ENCODE data around the gene TRMO.
A peak's percentile ranks its signal among the peaks of the same experiment; 100 is the strongest.
"Not testable (repeated sequence)": the region's sequence is repeated elsewhere in the genome, so short reads cannot be mapped to it uniquely, and the experiment has no call there.

Gene TRMO, protein sequence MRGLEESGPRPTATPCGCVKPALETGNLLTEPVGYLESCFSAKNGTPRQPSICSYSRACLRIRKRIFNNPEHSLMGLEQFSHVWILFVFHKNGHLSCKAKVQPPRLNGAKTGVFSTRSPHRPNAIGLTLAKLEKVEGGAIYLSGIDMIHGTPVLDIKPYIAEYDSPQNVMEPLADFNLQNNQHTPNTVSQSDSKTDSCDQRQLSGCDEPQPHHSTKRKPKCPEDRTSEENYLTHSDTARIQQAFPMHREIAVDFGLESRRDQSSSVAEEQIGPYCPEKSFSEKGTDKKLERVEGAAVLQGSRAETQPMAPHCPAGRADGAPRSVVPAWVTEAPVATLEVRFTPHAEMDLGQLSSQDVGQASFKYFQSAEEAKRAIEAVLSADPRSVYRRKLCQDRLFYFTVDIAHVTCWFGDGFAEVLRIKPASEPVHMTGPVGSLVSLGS

DNA sequence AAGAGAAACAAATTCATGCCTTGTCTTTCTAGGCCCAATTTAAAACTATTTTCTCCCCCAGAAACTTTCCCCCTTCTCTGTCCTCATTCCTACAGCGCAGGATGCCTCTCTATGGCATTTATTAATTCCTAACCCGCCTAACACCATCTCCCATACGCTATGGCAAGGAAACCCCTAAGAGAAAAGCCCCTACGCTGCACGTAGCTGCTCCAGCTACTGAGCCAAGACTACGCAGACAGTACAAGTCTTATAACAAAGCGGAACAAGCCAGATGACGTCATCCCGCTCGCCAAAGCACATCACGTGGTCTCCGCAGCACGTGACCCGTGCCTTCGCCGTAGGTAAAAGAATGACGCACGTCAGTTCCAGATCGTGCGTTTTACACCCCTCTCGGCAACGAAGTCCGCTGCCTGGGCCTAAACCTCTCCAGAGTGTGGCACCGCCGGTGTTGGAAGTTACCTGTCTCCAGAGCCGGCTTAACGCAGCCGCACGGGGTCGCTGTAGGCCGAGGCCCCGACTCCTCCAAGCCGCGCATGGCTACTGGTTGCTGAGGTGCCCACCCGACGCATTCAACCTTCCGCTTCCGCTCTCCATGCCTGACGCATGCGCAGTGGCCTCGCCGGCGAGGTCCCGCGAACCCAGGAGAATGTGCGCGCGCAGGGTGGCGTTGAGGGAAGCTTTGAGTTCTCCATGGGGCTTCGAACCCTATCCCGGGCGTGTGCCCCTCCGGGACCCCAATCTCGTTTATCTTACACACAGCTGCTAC, at the start of gene TRMO:
Gene TRMO (minus strand): TSS at position 542 of the 766 bp plus-strand sequence. CDS start 7 bp downstream, at position 535.
- peak; percentile 98 for DNase-seq (ENCODE audit: low read depth)

DNA sequence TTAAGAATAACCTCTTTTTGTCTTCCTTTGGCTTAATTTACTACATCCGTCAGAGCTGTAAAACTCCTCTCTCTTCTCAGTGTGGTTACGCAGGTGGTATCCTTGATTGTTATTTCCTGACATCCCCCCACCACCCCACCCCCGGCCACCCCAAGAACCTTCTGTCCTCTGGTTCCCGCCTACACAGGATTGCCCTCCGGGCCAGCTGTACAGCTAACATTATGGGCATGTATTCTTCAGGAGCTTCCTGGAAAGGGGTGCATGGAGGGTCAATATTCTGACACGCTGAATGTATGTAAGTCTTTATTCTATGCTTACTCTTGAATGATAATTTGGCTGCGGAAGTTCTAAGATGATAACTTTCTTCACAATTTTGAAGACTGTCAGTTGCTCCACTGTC, 47.9 kb upstream of the TRMO start:
- no peak for DNase-seq (ENCODE audit: low read depth)

DNA sequence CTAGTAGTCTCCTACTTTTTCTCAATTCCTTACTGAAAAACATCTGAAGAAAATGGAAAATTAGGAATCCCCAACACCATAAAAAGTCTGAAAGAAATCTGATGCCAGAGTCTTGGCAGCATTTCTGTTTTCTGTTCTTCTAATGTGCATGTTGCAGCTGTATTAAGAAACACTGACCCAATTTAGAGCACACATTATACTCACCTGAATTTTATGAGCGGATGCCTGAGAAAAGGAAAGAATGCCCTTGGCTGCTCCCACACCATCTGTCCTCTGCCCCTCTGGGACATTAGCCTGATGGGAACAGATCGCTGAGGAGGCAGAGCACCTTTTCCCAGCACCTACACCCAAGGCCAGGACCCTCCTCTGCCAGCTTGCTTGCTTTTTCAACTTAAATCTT, 46.7 kb upstream of the TRMO start:
- DNase-seq (ENCODE audit: low read depth), result no peak

DNA sequence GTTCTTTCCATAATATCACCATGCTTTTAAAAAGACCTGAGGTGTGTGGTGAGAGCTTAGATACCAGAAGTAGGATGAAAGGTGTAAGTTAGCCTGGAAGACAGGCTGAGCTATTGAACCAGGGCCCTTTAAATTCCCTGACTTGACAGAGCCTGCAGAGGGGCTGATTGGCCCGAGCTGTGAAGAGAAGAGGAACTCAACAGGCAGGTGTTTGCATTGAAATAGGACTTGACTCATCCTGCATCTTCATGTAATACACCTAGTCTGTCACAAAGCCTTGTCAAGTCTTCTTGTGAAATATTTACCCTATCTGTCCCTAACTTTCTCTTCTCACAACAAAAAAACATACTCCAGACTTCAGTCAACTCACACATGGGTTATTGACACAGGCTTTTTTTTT, 44.2 kb upstream of the TRMO start:
- DNase-seq (ENCODE audit: low read depth), result no peak

DNA sequence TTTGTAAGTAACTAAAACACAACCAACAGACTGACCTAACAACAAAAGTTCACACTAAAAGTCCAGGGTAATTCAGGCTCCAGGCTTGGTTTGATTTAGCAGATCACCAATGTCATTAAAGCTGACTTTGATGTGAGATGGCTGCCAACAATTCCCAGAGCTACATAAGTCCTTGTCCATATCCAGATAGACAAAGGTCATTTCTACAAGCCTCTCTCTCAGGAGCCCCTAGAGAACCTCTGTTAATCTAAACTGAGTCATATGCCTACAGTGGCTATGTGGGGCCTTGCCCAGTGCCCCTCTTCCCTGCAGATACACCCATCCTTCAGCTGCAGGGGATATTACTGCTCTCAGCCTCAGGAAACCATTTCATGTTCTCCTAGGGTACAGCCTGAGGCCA, 42.6 kb upstream of the TRMO start:
- no peak for DNase-seq (ENCODE audit: low read depth)

DNA sequence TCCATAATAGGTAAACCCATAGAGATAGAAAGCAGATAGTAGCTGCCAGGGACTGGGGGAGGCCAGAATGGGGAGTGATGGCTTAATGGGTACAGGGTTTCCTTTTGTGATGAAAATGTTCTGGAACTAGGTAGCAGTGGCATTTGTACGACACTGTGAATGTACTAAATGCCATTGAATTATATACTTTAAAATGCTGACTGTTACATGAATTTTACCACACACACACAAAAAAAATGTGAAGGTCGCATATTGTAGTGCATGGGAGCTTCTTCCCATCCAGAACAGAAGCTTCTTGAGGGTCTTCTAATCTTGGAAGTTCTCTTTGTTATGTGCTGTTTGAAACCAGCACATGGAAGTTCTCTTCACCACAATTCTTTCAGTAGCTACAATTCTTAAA, 40.9 kb upstream of the TRMO start:
- no peak for DNase-seq (ENCODE audit: low read depth)

DNA sequence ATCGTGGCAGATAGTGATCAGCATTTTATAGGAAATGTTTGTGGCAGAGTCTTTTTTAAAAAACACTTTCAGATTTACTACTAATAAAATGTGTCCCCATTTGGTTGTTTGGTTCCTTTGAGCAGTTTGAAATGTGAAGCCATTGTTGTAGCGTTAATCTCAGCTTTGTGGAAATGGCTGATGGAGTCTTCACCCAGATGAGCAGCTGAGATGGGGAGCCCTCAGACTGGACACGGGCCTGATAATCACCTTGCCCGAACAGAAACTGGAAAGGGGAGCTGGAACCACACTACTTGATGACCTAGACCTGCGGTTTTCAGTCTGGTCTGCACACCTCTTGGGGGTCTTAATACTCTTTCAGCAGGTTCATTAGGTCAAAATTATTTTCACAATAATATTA, 40.3 kb upstream of the TRMO start:
- DNase-seq (ENCODE audit: low read depth), result no peak

DNA sequence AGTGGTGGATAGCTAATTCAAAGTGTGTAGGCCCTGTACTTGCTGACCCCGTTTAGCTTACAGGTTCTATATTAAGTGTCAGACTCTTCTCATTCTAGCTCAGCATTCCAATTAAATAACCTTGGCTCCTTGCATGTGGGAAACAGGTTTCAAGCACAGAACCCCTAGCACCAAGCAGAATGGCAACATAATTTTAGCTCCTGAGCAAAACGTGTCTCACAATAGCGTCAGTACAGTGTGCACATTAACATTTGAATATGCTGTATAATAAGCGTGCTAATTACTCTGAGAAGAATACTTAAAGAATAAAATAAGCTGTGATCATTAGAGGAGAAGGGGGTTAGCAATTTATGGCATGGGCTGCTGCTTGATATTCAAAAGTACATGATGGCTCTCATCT, 39.8 kb upstream of the TRMO start:
- DNase-seq (ENCODE audit: low read depth), result no peak

DNA sequence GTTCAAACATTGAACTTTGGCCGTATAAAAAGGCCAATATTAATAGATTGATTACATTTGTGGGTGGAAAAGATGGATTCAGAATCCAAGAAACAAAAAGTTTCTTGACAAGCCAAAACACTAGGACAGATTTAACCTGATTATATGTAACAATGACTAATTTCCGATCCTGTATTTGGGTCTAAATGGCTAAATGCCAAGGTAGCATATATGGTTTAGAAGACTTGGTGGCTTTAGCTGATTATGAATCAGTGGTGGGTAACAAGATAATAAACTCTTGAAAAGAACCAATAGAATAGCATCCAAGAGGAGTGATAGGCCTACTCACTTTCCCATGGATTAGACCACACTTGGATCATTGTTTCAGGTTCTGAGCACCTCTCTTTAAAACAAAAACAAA, 39.1 kb upstream of the TRMO start:
- no peak for DNase-seq (ENCODE audit: low read depth)

DNA sequence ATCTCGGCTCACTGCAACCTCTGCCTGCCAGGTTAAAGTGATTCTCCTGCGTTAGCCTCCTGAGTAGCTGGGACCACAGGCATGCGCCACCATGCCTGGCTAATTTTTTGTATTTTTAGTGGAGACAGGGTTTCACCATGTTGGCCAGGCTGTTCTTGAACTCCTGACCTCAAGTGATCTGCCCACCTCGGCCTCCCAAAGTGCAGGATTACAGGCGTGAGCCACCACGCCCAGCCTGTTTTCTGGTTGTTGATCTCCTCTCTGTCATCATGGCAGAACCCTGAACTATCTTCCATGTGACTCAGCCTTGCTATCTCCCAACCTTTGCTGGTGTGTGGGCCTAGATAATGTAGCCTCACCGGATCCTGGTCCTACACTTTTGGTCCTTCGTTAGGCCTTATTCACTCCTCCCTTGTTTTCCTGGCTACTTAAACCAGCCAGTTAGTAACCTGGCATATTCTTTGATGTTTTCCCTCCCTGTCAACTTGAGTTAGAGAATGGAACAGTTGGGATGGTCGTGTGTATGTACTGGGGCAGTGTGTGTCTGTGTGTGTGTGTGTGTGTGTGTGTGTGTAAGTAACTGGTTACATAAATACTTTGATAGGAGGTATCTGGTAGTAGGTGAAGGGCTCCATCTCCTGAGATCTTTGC, 38.5 kb upstream of the TRMO start:
- DNase-seq (ENCODE audit: low read depth), result not testable (repeated sequence)

DNA sequence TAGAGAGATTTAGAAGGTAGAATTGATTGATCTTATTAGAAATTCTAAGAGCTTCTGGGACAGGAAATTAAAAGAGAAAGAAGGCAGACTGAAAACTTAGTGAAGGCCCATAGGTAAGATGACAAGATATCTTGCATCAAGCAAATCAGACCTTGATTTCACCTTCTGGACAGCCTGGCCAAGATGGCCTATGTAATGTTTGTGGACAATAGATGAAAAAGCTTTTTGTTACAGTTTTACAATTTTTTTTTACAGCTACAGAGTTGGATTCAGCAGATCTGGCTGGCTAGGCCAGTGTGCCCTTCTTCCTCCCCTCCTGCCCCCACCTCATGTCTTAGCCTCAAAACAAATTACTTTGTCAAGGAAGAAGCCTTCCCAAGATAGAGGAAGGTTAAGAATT, 37.3 kb upstream of the TRMO start:
- no peak for DNase-seq (ENCODE audit: low read depth)

DNA sequence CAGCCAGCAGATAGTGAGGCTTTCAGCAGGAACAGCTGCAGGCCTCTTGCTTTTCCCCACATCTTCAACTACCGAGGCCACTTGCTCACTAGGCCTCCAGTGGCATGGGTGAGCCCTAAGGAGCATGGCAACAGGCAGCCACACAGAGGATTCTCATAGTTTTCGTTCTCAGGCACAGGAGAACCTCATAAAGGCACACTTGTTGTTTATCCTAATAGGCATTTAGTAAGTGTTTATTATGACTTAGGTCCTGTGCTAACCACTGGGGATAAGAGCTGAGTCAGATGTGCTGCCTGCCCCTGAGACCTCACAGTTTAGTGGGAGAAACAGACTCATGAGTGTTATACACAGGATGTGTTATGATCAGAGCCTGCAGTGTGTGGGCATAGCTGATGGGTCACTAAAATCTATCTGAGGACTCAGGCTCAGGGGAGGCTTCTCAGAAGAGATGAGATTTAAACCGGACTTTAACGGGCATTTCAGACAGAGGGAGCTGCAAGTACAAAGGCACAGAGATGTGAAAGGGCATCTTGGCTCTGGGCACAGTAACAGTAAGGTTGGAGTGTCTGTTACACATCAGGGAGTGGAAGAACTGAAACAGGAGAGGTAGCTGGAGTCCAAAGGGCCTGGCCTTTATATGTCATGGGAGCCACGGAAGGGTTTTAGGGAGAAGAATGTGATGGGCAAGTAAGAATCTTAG, 36.7 kb upstream of the TRMO start:
- DNase-seq (ENCODE audit: low read depth), result no peak

DNA sequence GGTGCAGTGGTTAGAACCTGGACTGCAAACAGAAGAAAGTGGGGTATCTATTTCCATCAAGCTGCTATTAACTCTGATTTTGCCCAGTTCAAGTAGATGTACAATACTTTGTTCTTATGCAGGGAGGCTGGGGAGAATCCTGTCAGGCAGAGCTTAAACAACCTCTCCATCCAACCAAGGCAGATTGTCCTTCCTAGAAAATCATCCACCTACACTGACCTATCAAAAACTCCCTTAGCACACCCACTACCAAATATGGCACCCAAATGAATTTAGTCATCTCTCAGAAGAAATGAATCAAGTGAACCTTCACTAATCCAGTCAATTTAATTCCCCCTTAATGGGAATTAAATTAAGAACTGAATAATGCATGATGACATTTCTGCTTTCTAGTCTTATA, 34.0 kb upstream of the TRMO start:
- DNase-seq (ENCODE audit: low read depth), result no peak

DNA sequence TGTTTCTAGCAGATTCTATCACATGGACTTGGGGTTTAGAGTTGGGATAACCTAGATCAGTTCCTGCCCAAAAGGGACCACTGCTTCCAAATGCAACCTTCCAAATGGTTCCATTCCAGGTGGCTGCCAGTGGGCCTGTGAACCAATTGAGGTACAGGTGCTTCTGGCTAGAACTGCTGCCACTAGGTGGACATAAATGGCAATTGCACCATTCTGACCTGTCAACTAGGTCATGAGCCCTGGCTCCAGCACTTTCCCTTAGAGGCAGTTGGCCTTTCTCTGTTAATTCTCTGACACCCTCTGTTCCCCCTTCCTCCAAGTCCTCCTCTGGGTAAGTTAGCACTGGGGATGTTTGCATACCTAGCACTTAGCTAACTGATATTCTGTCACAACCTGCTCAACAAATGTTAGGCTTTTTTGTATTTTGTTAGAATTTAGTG, 32.3 kb upstream of the TRMO start:
- no peak for DNase-seq (ENCODE audit: low read depth)

DNA sequence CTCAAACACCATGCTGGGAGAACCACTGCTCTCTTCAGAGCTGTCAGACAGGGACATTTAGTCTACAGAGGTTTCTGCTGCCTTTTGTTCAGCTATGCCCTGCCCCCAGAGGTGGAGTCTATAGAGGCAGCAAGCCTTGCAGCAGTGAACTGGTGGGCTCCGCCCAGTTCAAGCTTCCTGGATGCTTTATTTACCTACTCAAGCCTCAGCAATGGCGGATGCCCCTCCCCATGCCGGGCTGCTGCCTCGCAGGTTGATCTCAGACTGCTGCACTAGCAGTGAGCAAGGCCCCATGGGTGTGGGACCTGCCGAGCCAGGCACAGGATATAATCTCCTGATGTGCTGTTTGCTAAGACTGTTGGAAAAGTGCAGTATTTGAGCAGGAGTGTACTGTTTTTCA, 28.6 kb upstream of the TRMO start:
- DNase-seq (ENCODE audit: low read depth), result not testable (repeated sequence)

DNA sequence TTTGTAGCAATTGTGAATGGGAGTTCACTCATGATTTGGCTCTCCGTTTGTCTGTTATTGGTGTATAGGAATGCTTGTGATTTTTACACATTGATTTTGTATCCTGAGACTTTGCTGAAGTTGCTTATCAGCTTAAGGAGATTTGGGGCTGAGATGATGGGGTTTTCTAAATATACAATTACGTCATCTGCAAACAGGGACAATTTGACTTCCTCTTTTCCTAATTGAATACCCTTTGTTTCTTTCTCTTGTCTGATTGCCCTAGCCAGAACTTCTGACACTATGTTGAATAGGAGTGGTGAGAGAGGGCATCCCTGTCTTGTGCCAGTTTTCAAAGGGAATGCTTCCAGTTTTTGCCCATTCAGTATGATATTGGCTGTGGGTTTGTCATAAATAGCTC, 24.8 kb upstream of the TRMO start:
- not testable (repeated sequence) for DNase-seq (ENCODE audit: low read depth)

DNA sequence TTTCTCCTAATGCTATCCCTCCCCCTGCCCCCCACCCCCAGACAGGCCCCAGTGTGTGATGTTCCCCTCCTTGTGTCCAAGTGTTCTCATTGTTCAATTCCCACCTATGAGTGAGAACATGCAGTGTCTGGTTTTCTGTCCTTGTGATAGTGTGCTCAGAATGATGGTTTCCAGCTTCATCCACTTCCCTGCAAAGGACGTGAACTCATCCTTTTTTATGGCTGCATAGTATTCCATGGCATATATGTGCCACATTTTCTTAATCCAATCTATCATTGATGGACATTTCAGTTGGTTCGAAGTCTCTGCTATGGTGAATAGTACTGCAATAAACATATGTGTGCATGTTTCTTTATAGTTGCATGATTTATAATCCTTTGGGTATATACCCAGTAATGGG, 23.2 kb upstream of the TRMO start:
- not testable (repeated sequence) for DNase-seq (ENCODE audit: low read depth)

DNA sequence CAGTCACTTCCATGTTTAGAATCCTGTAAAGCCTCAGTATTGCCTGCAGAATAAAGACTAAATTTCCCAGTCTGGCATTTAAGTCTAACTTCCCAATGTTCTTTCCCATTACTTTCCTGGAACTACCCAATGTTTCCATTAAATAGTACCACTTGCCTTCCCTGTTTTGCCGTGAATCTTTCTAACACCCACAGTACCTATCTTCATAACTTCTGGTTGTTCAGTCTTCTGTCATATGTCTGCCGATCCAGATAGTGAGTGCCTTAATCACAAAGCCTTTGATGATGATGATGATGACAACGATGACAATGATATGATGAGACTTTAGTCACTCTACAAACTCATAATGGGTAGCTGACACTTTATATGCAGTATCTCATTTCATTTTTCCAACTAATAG, 22.3 kb upstream of the TRMO start:
- DNase-seq (ENCODE audit: low read depth), result no peak

DNA sequence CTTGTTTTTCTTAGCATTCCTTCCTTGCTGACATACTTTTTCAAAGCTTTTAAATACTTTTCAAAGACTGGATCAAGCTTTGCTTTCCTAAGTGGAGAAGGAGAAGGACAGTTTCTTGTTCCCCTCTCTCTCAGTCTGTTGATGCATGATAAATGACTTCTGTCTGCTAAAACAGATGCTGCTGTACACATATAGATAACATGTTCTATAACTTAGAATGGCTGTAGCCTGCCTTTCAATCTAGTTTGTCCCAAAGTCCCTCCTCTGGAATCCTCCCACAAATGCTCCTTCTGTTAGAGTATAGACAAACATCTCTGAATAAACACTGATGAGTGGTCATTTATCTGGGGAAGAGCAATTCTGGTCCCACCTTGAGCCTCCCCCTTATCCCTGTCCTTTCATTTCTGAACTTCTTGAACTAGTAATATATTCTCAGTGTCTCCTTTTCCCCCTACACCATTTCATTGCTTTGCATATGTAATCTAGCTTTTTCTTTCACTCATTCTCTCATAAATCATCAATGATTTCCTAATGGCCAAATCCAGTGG, 21.1 kb upstream of the TRMO start:
- no peak for DNase-seq (ENCODE audit: low read depth)

DNA sequence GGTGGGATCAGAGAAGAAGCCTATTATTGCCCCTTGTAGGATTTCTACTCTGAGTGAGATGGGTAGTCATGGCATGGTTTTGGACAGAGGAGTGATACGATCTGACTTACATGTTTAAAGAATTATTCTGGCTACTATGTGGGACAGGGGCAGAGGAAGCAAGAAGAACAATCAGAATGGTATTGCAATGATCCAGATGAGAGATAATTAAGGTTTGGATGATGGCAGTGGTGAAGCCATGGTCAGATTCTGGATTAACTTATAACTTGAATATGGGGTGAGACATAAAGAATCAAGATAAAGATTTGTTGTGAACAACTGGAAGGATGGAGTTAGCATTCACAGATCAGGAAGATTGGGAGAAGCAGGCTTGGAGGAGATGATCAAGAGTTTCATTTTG, 19.0 kb upstream of the TRMO start:
- no peak for DNase-seq (ENCODE audit: low read depth)

DNA sequence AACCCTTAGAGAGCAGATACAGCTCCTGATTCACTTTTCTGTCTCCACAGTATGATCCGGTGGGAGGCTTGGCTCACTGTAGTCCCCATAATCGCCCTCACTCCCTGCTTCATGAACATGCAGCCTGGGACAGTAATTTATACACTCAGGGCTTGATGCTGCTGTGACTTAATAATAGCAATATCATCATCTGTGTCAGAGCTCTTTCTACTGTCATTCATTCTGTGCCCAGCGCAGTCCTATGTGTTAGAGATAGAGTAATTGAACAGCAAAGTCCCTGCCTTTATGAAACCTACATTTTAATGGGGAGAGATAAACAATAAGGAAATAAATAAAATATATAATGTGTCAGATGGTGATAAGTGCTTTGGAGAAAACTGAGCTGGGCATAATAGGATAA, 18.4 kb upstream of the TRMO start:
- DNase-seq (ENCODE audit: low read depth), result no peak

DNA sequence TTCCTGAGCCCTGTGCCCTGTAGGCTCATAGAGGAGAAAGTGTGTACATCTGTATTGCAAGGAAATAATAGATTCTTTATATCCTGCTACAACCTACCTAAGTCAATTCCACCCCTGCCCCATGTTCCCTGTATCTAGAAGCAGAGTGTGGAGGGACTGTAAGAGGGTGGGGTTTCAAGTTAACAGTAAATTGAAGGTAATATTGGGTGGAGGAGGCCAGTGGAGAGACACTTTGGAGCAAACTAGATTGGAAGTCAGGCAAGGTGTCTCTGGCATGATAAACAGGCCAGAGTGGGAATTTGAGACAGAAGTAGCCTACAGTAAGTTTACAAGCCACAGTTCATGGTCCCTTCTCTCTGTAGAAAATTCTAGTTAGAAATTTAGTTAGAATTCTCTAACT, 17.9 kb upstream of the TRMO start:
- no peak for DNase-seq (ENCODE audit: low read depth)

Data from fibroblast of the conjunctiva (primary cell).